Caco-2 (cell line): ENCODE results near the gene CDYL2. TPM values are rescaled to one million over a fixed set of nuclear protein-coding genes. Genes with fewer than 3 reads are reported as not detected.

Source experiments
- BruUV-seq: library from RNA; stranded (reverse); fragments of 400-500 nt; replicated peaks from 2 replicates; lab custom pipeline; 2021; lab: Mats Ljungman, UMichigan
- CTCF ChIA-PET: fragments of 300-600 bp; sonication (Branson Sonifier 250); formaldehyde crosslinking; loops from one replicate; lab custom pipeline; 2022; ENCODE audit warnings: antibody characterized with exemption; lab: Charles Lee
- POLR2A ChIA-PET: fragments of 300-600 bp; sonication (Branson Sonifier 250); formaldehyde crosslinking; loops from one replicate; lab custom pipeline; 2022; ENCODE audit warnings: antibody characterized with exemption; lab: Charles Lee
- DNase-seq, 2 experiments: peaks; one replicate each; pipeline versions ENCODE4 v3.0.0 to v3.0.0-alpha.2; 2020 to 2022
- H3K27me3 ChIP-seq: replicated peaks from 2 replicates; pipeline ENCODE4 v1.6.0; 2011; ENCODE audit warnings: low read length; ENCODE audit not compliant: control insufficient read depth, insufficient read depth
- H3K36me3 ChIP-seq: 2 replicates; pipeline ENCODE4 v1.5.1; 2011; ENCODE audit warnings: low read length; ENCODE audit not compliant: control insufficient read depth, insufficient read depth
- H3K4me1 ChIP-seq: fragments of 250-450 bp; sonication (Bioruptor Pico); 2 replicates; pipeline ENCODE4 v1.5.1; 2020; ENCODE audit warnings: mild to moderate bottlenecking
- H3K4me3 ChIP-seq: 2 replicates; pipeline ENCODE4 v1.5.1; 2011; ENCODE audit warnings: low read depth, mild to moderate bottlenecking, control low read depth, low read length
- H3K9me3 ChIP-seq: fragments of 250-450 bp; sonication (Bioruptor Pico); 2 replicates; pipeline ENCODE4 v1.5.1; 2020; ENCODE audit warnings: mild to moderate bottlenecking, moderate library complexity
- H3K27ac Mint-ChIP-seq: one replicate; pipeline ENCODE4 v1.8.0; 2022; ENCODE audit warnings: mixed read lengths; ENCODE audit not compliant: unreplicated experiment
- H3K27me3 Mint-ChIP-seq: one replicate; pipeline ENCODE4 v1.8.0; 2022; ENCODE audit warnings: mixed read lengths; ENCODE audit not compliant: insufficient read depth, unreplicated experiment
- H3K36me3 Mint-ChIP-seq: one replicate; pipeline ENCODE4 v1.8.0; 2022; ENCODE audit warnings: mild to moderate bottlenecking, mixed read lengths; ENCODE audit not compliant: insufficient read depth, unreplicated experiment
- H3K4me1 Mint-ChIP-seq: one replicate; pipeline ENCODE4 v1.8.0; 2022; ENCODE audit warnings: low read depth, mixed read lengths; ENCODE audit not compliant: unreplicated experiment
- H3K4me3 Mint-ChIP-seq: one replicate; pipeline ENCODE4 v1.8.0; 2022; ENCODE audit warnings: mild to moderate bottlenecking, moderate library complexity, mixed read lengths; ENCODE audit not compliant: unreplicated experiment
- H3K9me3 Mint-ChIP-seq: one replicate; pipeline ENCODE4 v1.8.0; 2022; ENCODE audit warnings: mixed read lengths; ENCODE audit not compliant: unreplicated experiment
- intact Hi-C: fragments of 100-400 bp; cut with micrococcal nuclease; formaldehyde crosslinking; loops from one replicate; pipeline ENCODE4 v1.10.0; 2022; ENCODE audit not compliant: unreplicated experiment
- total RNA-seq: library from RNA; stranded (reverse); gene quantifications from 2 replicates; pipeline ENCODE4 v1.2.3, GENCODE V29; 2022
- TF ChIP-seq, protein P1 (sequence below), 2 experiments: fragments of 200-600 bp in 1 of 2; IDR thresholded peaks; 1 replicate in 1 of 2; 2 replicates in 1 of 2; pipeline versions ENCODE4 v1.5.1 to v1.8.0; 2011 to 2022; ENCODE audit warnings: antibody characterized with exemption in 1 of 2, control low read depth in 1 of 2, inconsistent platforms in 1 of 2, low read depth in 1 of 2, low read length in 1 of 2, mild to moderate bottlenecking in 1 of 2, moderate library complexity in 1 of 2; ENCODE audit not compliant: insufficient read depth in 1 of 2, severe bottlenecking in 1 of 2, unreplicated experiment in 1 of 2

Gene CDYL2
- total RNA-seq, 1 experiment from 2014 or later, result 1.8 TPM

- BruUV-seq, result no TSS peak
- H3K36me3 ChIP-seq, result no peaks in the 10 kb centered on the region
- H3K36me3 Mint-ChIP-seq, result no peaks in the 10 kb centered on the region
- no peak overlapping the region for H3K4me3 Mint-ChIP-seq
- peaks cover 5% of the 10 kb centered on the region for H3K27me3 Mint-ChIP-seq
- H3K27ac Mint-ChIP-seq, result no peak overlapping the region
- ChIA-PET POLR2A (no interaction called here), CTCF (no interaction called here)
- no peaks in the 10 kb centered on the region for H3K4me1 ChIP-seq
- TF ChIP-seq, protein P1, sequence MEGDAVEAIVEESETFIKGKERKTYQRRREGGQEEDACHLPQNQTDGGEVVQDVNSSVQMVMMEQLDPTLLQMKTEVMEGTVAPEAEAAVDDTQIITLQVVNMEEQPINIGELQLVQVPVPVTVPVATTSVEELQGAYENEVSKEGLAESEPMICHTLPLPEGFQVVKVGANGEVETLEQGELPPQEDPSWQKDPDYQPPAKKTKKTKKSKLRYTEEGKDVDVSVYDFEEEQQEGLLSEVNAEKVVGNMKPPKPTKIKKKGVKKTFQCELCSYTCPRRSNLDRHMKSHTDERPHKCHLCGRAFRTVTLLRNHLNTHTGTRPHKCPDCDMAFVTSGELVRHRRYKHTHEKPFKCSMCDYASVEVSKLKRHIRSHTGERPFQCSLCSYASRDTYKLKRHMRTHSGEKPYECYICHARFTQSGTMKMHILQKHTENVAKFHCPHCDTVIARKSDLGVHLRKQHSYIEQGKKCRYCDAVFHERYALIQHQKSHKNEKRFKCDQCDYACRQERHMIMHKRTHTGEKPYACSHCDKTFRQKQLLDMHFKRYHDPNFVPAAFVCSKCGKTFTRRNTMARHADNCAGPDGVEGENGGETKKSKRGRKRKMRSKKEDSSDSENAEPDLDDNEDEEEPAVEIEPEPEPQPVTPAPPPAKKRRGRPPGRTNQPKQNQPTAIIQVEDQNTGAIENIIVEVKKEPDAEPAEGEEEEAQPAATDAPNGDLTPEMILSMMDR (IDR thresholded peaks at IDR 0.05; ENCODE audit: insufficient read depth in 1 of 2, low read depth in 1 of 2, low read length in 1 of 2, severe bottlenecking in 1 of 2, unreplicated experiment in 1 of 2), result no peak
- no peak for DNase-seq
- no peaks in the 10 kb centered on the region for H3K9me3 ChIP-seq
- H3K4me3 ChIP-seq, result no peak overlapping the region
- no peaks in the 10 kb centered on the region for H3K9me3 Mint-ChIP-seq
- H3K27me3 ChIP-seq, result no peaks in the 10 kb centered on the region; the same call in 1 of the 2 replicates
- no peaks in the 10 kb centered on the region for H3K4me1 Mint-ChIP-seq
- intact Hi-C loops, result no loop called here
Measured at GRCh38 chr16:80681436-80681835, 123.0 kb downstream of the CDYL2 start.

GRCh38 chr16:80680839-80681238, 123.6 kb downstream of the CDYL2 start:
- POLR2A ChIA-PET, result no interaction called here

GRCh38 chr16:80680046-80680445, 124.4 kb downstream of the CDYL2 start:
- POLR2A ChIA-PET, result no interaction called here
- H3K9me3 Mint-ChIP-seq, result no peaks in the 10 kb centered on the region
- intact Hi-C loops, result no loop called here
- no peak for DNase-seq
- H3K27me3 ChIP-seq, result no peaks in the 10 kb centered on the region; the same call in 1 of the 2 replicates
- H3K36me3 Mint-ChIP-seq, result no peaks in the 10 kb centered on the region
- no peak overlapping the region for H3K4me3 Mint-ChIP-seq
- no peaks in the 10 kb centered on the region for H3K36me3 ChIP-seq
- TF ChIP-seq, protein P1 (IDR thresholded peaks at IDR 0.05; ENCODE audit: insufficient read depth in 1 of 2, low read depth in 1 of 2, low read length in 1 of 2, severe bottlenecking in 1 of 2, unreplicated experiment in 1 of 2), result no peak
- BruUV-seq, result no TSS peak
- H3K4me3 ChIP-seq, result no peak overlapping the region
- H3K9me3 ChIP-seq, result no peaks in the 10 kb centered on the region
- CTCF ChIA-PET, result no interaction called here
- H3K27me3 Mint-ChIP-seq, result peaks cover 9% of the 10 kb centered on the region
- H3K4me1 Mint-ChIP-seq, result no peaks in the 10 kb centered on the region
- no peak overlapping the region for H3K27ac Mint-ChIP-seq
- no peaks in the 10 kb centered on the region for H3K4me1 ChIP-seq

More at GRCh38 chr16:80680839-80681238, 123.6 kb downstream of the CDYL2 start:
- no peaks in the 10 kb centered on the region for H3K4me1 ChIP-seq
- no peak overlapping the region for H3K4me3 Mint-ChIP-seq
- H3K9me3 Mint-ChIP-seq, result no peaks in the 10 kb centered on the region
- H3K36me3 Mint-ChIP-seq, result no peaks in the 10 kb centered on the region
- CTCF ChIA-PET, result no interaction called here
- peaks cover 5% of the 10 kb centered on the region for H3K27me3 Mint-ChIP-seq
- DNase-seq, result no peak
- no peaks in the 10 kb centered on the region for H3K9me3 ChIP-seq
- intact Hi-C loops, result no loop called here
- no peaks in the 10 kb centered on the region for H3K4me1 Mint-ChIP-seq
- no peaks in the 10 kb centered on the region; the same call in 1 of the 2 replicates for H3K27me3 ChIP-seq
- no peaks in the 10 kb centered on the region for H3K36me3 ChIP-seq
- H3K4me3 ChIP-seq, result no peak overlapping the region
- TF ChIP-seq, protein P1 (IDR thresholded peaks at IDR 0.05; ENCODE audit: insufficient read depth in 1 of 2, low read depth in 1 of 2, low read length in 1 of 2, severe bottlenecking in 1 of 2, unreplicated experiment in 1 of 2), result no peak
- no peak overlapping the region for H3K27ac Mint-ChIP-seq
- no TSS peak for BruUV-seq
